ENCODE results near the gene HMOX1. TPM values are rescaled to one million over a fixed set of nuclear protein-coding genes. Genes with fewer than 3 reads are reported as not detected.

Gene HMOX1
- total RNA-seq, 1 donor from 2014 or later = 87.0 TPM

- DNase-seq (ENCODE audit: low spot score) = no peak
These were observed 19.6 kb downstream of the HMOX1 start for GRCh38 chr22:35400501-35400790.

GRCh38 chr22:35401863-35402262 is 21.0 kb downstream of the HMOX1 start:
- no peak for DNase-seq (ENCODE audit: low spot score)

DNA sequence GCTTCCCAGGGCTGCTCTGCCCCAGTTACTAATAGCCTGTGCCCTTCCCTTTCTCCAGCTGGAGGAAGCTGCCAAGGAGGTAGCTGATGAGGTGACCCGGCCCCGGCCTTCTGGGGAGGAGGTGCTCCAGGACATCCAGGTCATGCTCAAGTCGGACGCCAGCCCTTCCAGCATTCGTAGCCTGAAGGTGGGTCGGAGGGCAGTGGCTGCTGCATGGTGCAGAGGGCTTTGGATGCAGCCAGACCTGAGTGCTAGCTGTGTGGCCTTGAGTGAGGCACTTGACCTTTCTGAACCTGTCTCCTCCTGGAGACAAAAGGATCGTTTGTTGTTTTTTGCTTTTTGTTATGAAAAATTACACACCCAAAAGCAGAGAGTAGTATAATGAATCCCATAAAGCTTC is 22.5 kb downstream of the HMOX1 start:
- no peak for DNase-seq (ENCODE audit: low spot score)

GRCh38 chr22:35404176-35404575 is 23.3 kb downstream of the HMOX1 start:
- no peak for DNase-seq (ENCODE audit: low spot score)

DNA sequence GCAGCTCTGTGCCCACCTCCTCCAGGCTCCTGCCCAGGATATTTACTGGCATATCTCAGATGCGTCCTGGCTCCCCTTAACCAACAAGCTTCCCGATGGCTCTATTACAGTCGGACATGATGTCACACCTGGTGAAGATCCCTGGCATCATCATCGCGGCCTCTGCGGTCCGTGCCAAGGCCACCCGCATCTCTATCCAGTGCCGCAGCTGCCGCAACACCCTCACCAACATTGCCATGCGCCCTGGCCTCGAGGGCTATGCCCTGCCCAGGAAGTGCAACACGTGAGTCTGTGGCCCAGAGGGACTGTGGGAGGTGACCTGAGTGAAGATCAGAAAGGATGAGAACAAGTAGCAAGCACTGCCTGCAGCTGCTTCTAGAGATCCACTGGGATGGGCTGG is 25.5 kb downstream of the HMOX1 start:
- no peak for DNase-seq (ENCODE audit: low spot score)

- no peak for DNase-seq (ENCODE audit: low spot score)
These were observed 26.5 kb downstream of the HMOX1 start for GRCh38 chr22:35407362-35407761.

GRCh38 chr22:35409783-35410662 is 29.1 kb downstream of the HMOX1 start:
- DNase-seq (ENCODE audit: low spot score) = no peak

DNA sequence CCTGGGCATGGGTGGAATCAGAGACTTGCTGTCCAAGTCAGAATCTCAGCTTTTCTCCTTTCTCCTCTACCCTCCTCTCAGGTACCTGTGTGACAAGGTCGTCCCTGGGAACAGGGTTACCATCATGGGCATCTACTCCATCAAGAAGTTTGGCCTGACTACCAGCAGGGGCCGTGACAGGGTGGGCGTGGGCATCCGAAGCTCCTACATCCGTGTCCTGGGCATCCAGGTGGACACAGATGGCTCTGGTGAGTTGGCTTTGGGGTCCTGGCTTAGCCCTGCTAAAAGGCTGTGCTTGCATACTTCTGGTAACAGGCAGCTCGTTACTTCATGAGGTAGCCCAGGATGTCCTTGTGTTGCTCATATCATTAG is 29.8 kb downstream of the HMOX1 start:
- DNase-seq (ENCODE audit: low spot score) = no peak

DNA sequence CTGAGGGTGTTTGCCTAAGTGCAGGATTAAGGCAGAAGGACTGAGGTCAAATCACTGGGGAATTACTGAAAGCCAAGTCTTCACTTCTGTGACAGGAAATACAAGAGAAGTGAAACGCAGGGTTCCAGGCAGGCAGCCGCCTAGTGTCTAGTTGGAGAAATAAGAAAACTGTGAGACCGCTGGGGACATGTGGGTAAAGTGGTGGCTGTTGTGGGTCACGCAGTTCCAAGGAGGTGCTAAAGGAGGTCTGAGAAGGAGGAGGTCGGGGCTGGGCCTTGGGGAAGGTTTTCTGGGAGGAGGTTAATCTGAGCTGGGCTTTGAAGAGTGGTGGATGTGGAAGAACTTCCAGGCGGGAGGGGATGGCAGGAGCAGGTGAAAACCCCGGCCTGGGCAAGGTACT is 30.2 kb downstream of the HMOX1 start:
- DNase-seq (ENCODE audit: low spot score) = no peak

- no peak for DNase-seq (ENCODE audit: low spot score)
These were observed 32.7 kb downstream of the HMOX1 start for GRCh38 chr22:35413624-35414023.

DNA sequence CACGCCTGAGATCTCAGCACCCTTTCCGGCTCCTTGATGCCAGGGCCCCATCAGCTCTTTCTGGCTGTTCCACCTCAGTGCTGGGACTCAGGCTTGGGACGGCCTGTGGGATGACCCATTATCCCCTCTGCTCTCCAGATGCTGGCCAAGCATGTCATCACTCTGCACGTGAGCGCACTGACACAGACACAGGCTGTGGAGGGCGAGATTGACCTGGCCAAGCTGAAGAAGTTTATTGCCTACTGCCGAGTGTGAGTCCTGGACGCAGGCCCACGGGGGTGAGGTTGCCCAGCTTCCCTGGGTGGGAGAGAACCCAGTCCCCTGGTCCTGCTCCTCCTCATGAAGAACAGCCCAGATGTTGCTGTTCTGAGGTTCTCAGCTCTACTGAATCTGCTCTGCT is 36.7 kb downstream of the HMOX1 start:
- DNase-seq (ENCODE audit: low spot score) = no peak

DNA sequence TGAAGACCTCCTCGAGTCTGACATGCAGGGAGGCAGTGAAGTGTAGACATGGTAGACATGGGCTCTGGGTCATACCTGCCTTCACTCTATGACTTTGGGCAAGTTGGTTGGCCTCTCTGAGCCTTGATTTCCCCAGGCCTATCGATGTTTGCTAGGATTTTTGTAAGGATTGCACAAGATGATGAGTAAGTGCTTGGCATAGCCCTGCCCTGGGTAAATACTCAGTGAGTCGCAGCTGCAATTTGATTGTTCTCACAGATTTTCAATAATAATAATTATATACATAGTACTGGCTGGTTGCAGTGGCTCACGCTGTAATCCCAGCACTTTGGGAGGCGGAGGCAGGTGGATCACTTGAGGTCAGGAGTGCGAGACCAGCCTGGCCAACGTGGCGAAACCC is 37.2 kb downstream of the HMOX1 start:
- no peak for DNase-seq (ENCODE audit: low spot score)

- no peak for DNase-seq (ENCODE audit: low spot score)
These were observed 37.8 kb downstream of the HMOX1 start for GRCh38 chr22:35418731-35419130.

DNA sequence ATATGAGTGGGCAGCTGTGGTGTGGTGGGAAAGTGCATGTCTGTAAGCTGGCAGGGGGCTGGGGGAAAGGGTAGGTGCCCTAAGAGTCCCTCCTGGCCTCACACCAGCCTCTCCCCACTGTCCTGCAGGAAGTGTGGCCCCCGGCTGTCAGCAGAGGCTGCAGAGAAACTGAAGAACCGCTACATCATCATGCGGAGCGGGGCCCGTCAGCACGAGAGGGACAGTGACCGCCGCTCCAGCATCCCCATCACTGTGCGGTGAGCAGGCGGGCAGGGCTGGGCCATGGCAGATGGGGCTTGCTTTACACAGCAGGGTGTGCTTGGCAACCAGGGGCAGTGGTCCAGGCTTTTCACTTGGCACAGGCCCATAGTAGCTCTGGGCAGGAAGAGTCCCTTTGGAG is 38.9 kb downstream of the HMOX1 start:
- no peak for DNase-seq (ENCODE audit: low spot score)

DNA sequence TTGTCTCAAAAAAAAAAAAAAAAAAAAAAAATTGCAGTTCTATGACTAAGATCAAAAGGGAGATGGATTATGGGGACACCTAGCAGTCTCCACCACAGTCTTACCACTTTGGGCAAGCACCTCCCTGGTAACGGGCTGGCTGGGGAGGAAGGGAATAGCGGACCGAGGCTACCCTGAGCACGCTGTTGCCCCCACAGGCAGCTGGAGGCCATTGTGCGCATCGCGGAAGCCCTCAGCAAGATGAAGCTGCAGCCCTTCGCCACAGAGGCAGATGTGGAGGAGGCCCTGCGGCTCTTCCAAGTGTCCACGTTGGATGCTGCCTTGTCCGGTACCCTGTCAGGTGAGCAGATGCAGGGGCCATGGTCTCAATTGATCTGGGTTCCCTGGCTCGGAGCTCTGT is 40.2 kb downstream of the HMOX1 start:
- no peak for DNase-seq (ENCODE audit: low spot score)

DNA sequence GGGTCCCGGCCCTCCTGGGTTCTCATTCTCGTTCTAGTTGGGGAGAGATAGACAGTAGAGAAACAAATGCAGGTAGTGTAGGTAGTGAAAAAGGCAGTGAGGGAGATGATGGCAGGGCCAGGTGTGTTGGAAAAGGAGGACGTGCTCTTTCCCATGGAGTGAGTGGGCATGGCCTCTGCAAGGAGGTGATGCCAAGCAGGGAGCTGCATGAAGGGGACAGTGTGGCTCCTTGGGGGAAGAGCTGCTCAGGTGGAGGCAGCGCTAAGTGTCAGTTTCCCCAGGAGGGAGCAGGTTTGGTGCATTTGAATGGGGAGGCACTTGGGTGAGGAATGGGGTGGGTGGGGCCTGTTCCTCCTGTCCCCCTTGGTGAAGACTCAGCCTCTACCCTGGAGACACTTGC is 41.2 kb downstream of the HMOX1 start:
- DNase-seq (ENCODE audit: low spot score) = no peak

GRCh38 chr22:35422936-35423335 is 42.0 kb downstream of the HMOX1 start:
- DNase-seq (ENCODE audit: low spot score) = no peak

DNA sequence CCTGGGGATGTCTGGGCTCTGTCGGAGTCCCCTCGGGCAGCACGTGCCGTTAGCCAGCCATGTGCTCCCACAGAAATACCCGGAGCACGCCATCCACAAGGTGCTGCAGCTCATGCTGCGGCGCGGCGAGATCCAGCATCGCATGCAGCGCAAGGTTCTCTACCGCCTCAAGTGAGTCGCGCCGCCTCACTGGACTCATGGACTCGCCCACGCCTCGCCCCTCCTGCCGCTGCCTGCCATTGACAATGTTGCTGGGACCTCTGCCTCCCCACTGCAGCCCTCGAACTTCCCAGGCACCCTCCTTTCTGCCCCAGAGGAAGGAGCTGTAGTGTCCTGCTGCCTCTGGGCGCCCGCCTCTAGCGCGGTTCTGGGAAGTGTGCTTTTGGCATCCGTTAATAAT is 43.2 kb downstream of the HMOX1 start:
- DNase-seq (ENCODE audit: low spot score) = no peak

DNA sequence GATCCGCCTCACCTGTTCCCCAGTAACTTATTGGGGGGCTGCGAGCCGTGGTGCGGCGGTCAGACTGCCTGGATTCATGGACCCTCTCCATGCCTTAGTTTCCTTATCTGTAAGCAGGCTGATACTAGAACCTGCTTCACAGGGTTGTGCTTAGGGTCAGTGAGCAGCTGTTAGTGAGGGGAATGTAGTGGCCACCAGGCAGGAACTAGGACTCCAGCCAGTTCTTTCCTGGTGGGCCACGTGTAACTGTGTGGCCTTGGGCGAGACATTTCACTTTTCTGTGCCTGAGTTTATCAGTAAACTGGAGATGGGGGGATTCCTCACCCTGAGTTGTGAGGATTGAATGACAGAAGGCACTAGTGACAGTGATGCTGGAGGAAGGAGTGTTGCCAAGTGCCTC is 43.9 kb downstream of the HMOX1 start:
- no peak for DNase-seq (ENCODE audit: low spot score)

DNA sequence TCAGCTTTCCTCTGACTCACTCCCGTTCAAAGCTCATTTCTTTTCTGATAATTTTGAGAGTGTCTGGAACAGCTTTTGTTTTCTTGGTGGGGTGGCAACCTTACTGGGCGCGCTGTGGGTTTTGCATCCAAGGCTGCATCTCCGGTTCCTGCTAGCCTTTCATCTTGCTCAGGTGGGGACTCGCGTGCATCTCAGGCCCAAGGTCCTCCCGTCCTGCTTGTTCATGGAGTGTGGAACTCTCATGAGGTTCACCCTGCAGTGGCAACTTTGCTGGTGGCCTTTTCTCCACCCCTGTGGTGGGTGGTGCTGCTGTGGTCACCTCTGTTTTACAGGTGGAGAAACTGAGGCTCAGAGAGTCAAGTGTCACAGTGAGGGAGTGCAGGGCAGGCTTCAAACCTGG is 44.6 kb downstream of the HMOX1 start:
- DNase-seq (ENCODE audit: low spot score) = no peak

DNA sequence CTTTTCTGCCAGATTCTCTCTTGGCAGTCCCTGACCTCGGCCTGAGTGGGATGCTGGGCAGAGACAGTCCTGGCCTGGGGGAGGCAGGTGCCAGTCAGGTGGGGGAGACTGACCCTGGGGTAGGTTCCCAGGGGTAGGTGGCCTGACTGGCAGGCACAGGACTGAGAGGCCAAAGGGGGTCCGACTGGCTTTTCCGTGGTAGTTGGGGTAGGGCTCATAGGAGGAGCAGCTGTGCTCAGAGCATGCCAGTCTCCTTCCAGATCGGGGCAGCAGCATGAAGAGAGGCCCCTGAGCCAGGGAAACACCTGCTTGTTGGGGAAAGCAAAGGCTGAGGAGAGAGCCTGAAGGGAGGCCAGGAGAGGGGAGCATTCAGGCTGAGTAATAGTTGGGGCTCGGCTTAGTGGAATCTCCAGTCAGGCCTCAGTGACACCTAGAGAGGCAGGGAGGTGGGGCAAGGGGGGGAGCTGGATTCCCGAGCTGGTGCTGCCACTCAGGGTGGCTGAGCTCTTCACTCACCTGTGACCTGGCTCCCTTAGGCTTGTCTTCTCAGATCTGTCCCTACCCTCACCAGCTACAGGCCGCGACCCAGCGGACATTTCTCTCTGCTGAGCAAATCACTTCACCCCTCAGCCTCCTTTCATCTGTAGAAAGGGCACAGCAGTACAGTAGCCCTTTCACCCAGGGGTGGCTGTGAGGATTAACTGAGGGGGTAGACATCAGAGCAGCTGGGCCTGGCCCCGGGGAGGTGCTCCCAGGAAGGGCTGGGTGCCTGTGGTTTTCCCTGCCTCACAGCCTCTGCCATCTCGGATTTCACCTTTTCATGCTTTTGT is 45.3 kb downstream of the HMOX1 start:
- DNase-seq (ENCODE audit: low spot score) = no peak

DNA sequence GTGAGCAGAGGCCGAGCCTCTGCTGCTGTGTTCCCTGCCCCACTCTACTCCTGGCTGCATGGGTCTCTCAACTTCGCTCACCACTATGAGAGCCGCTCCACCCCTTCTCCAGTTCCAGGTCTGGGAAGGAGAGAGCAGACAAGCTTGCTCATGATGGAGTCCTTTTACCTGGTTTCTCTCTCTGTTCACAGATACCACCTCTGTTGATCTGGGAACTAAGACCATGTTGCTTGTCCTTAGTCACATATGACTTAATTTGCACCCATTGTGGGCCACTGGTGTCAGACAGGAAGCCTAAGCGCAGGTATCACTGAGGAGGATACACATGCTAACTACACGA is 45.9 kb downstream of the HMOX1 start:
- no peak for DNase-seq (ENCODE audit: low spot score)

GRCh38 chr22:35430897-35431322 is 50.0 kb downstream of the HMOX1 start:
- DNase-seq (ENCODE audit: low spot score) = peak; percentile 94

Measured in mesenteric fat pad (tissue), 1 donor.